Stimulated activated CD8-positive, alpha-beta memory T cell treated with anti-CD3 and anti-CD28 coated beads, Interleukin-7, amount 100 ng/mL, for 48 hours (primary cell): ENCODE measurements around the gene HSD17B11.
A peak's percentile ranks its signal among the peaks of the same experiment; 100 is the strongest.
"Not testable (repeated sequence)": the region's sequence is repeated elsewhere in the genome, so short reads cannot be mapped to it uniquely, and the experiment has no call there.

Experiments used
- DNase-seq, 2 donors: peaks; one replicate each; pipeline ENCODE4 v3.0.0-alpha.2; 2020; ENCODE audit warnings: low read depth in 1 of 2; ENCODE audit errors: extremely low read depth in 1 of 2

The HSD17B11 gene

GRCh38 chr4:87390891-87391575 lies at the start of gene HSD17B11:
TSS of gene HSD17B11 (minus strand) at chr4:87391188. CDS start at chr4:87391070, 118 bp downstream.
- peak; percentile 58 to 74 for DNase-seq

GRCh38 chr4:87433342-87433741 lies 42.4 kb upstream of the HSD17B11 start:
- no peak for DNase-seq

- no peak for DNase-seq
These were observed 39.0 kb upstream of the HSD17B11 start for GRCh38 chr4:87430038-87430437.

- no peak for DNase-seq
These were observed 38.0 kb upstream of the HSD17B11 start for GRCh38 chr4:87428979-87429378.

- DNase-seq, result no peak
These were observed 36.5 kb upstream of the HSD17B11 start for GRCh38 chr4:87427518-87427868.

- DNase-seq, result no peak
These were observed 36.0 kb upstream of the HSD17B11 start for GRCh38 chr4:87426865-87427517.

- DNase-seq, result no peak
These were observed 34.7 kb upstream of the HSD17B11 start for GRCh38 chr4:87425711-87426110.

- DNase-seq, result not testable (repeated sequence)
These were observed 33.1 kb upstream of the HSD17B11 start for GRCh38 chr4:87424099-87424543.

GRCh38 chr4:87423317-87424098 lies 32.5 kb upstream of the HSD17B11 start:
- DNase-seq, result no peak

GRCh38 chr4:87422104-87423052 lies 31.4 kb upstream of the HSD17B11 start, which contains the start of gene NUDT9:
TSS of gene NUDT9 (plus strand) at chr4:87422573. CDS start at chr4:87422906, 333 bp downstream.
- DNase-seq, result peak; percentile 67 to 81

- DNase-seq, result no peak
These were observed 29.4 kb upstream of the HSD17B11 start for GRCh38 chr4:87420276-87420830.

- DNase-seq, result no peak
These were observed 28.7 kb upstream of the HSD17B11 start for GRCh38 chr4:87419578-87420249.

GRCh38 chr4:87418410-87418809 lies 27.4 kb upstream of the HSD17B11 start:
- not testable (repeated sequence) for DNase-seq

- no peak for DNase-seq
These were observed 26.0 kb upstream of the HSD17B11 start for GRCh38 chr4:87416965-87417364.

- no peak for DNase-seq
These were observed 23.8 kb upstream of the HSD17B11 start for GRCh38 chr4:87414816-87415215.

- no peak for DNase-seq
These were observed 19.7 kb upstream of the HSD17B11 start for GRCh38 chr4:87410679-87411078.

- no peak for DNase-seq
These were observed 19.2 kb upstream of the HSD17B11 start for GRCh38 chr4:87410157-87410556.

- DNase-seq, result no peak
These were observed 18.5 kb upstream of the HSD17B11 start for GRCh38 chr4:87409420-87409939.

GRCh38 chr4:87406902-87407301 lies 15.9 kb upstream of the HSD17B11 start:
- DNase-seq, result not testable (repeated sequence)
